Measurements from ENCODE around the gene FSIP1.

The FSIP1 gene

DNA sequence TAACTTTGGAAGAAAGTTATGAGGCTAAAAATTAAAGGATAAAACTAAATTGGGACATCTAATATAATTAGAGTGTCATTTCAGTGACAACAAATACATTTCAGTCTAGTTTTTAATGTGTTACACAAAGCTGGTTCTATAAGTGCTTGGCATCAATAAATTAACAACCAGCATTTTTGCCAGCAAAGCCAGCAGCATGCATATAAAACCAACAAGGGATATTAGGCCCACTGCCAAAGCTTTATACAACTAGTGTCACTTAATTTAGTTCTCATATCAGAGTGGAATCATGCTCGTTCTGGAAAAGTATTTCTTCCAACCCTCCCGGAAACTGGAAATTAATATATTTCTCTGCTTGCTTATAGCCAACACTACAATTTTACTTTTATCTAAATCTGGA lies 113.0 kb downstream of the FSIP1 start:
- TF ChIP-seq, protein P1, sequence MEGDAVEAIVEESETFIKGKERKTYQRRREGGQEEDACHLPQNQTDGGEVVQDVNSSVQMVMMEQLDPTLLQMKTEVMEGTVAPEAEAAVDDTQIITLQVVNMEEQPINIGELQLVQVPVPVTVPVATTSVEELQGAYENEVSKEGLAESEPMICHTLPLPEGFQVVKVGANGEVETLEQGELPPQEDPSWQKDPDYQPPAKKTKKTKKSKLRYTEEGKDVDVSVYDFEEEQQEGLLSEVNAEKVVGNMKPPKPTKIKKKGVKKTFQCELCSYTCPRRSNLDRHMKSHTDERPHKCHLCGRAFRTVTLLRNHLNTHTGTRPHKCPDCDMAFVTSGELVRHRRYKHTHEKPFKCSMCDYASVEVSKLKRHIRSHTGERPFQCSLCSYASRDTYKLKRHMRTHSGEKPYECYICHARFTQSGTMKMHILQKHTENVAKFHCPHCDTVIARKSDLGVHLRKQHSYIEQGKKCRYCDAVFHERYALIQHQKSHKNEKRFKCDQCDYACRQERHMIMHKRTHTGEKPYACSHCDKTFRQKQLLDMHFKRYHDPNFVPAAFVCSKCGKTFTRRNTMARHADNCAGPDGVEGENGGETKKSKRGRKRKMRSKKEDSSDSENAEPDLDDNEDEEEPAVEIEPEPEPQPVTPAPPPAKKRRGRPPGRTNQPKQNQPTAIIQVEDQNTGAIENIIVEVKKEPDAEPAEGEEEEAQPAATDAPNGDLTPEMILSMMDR (IDR thresholded peaks at IDR 0.05; ENCODE audit: extremely low read depth, missing control alignments) = no peak
- DNase-seq (ENCODE audit: low spot score) = no peak

GRCh38 chr15:39669241-39669640 lies 113.4 kb downstream of the FSIP1 start:
- DNase-seq (ENCODE audit: low spot score) = no peak
- TF ChIP-seq, protein P1 (IDR thresholded peaks at IDR 0.05; ENCODE audit: extremely low read depth, missing control alignments) = no peak

DNA sequence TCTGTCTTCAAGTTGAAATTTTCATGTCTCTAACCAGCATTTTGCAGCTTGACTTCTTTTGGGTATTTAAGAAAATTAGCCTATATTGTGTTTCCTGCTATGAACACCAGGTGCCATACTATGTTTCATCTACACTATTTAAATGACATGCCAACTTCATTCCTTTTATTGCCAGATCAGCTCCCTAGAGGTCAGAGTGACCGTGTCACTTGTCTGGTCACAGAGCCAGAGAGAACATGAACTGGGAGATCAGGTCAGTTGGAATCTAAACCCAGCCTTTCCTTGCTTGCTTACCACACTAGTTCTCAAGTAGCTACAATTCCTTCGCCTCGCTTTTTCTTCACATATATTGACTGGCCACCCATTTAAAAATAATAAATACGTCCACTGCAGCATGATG lies 114.2 kb downstream of the FSIP1 start:
- TF ChIP-seq, protein P1 (IDR thresholded peaks at IDR 0.05; ENCODE audit: extremely low read depth, missing control alignments) = no peak
- no peak for DNase-seq (ENCODE audit: low spot score)

- DNase-seq (ENCODE audit: low spot score) = no peak
- TF ChIP-seq, protein P1 (IDR thresholded peaks at IDR 0.05; ENCODE audit: extremely low read depth, missing control alignments) = no peak
Observed at GRCh38 chr15:39667382-39668127, 115.1 kb downstream of the FSIP1 start.

GRCh38 chr15:39666677-39667076 lies 116.0 kb downstream of the FSIP1 start:
- TF ChIP-seq, protein P1 (IDR thresholded peaks at IDR 0.05; ENCODE audit: extremely low read depth, missing control alignments) = no peak
- DNase-seq (ENCODE audit: low spot score) = no peak

DNA sequence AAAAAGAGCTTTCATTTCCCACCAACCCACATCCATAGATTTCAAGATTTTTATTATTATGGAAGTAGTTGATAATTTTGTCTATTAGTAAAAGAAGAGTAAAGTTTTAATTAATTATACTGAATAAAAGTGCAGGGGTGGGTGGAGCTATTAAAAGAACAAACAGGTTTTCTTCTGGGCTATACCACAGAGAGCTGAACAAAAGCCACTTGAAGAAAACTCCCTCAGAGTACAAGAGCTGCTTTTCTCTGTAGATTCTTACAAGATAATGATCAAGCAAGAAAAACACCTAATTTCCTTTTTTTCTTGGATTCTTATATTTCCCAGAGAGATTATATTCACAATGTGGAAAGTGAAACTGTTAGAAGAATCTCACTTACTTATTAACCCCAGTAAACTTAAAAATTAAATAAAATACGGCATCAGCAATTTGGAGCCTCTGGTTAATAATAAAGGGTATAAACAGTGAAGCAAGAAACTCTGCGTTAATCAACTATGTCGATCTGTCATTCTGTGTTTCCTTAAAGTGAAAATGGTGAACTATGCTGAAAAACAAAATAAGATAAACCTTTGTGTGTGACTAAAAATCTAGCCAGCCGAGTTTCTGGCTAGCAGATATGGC lies 116.9 kb downstream of the FSIP1 start:
- TF ChIP-seq, protein P1 (IDR thresholded peaks at IDR 0.05; ENCODE audit: extremely low read depth, missing control alignments) = no peak
- DNase-seq (ENCODE audit: low spot score) = no peak

DNA sequence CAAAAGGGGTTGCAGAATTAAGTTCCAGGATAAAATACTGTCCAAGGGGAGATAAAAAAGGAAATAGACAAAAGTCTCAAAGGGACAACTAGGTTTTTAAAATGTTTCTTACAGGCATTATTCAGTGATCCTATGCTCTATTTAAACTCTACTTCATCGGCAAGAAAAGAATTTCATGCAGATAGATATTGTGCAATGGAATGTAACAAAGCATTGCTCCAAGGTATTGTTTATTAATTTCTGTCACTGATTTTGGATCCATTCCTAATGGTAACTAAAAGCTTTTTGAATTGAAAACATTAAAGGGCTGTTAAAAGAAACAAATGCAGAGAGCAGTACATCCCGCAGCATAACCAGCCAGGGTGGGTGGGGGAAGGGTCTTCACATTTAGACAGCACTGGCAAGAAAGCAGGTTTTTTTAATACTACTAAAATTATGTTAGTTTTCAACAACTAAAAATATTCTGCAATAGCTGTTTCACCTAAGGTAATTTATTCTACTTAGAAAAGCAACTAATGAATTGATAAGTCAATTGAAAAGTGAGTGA lies 118.9 kb downstream of the FSIP1 start:
- TF ChIP-seq, protein P1 (IDR thresholded peaks at IDR 0.05; ENCODE audit: extremely low read depth, missing control alignments) = no peak
- no peak for DNase-seq (ENCODE audit: low spot score)
